HG02642 (cell line): ENCODE results near the gene ALDH5A1.

Source experiments
- ATAC-seq: cut with Tn5 transposase; IDR thresholded peaks from one replicate; pipeline ENCODE4 v1.9.1; 2021; ENCODE audit warnings: mild to moderate bottlenecking; ENCODE audit not compliant: unreplicated experiment, poor library complexity

ALDH5A1 gene

GRCh38 chr6:24522228-24523176, 27.7 kb downstream of the ALDH5A1 start:
- peak; percentile 42 for ATAC-seq

GRCh38 chr6:24524329-24524728, 29.6 kb downstream of the ALDH5A1 start:
- no peak for ATAC-seq

GRCh38 chr6:24524805-24525204, 30.0 kb downstream of the ALDH5A1 start:
- no peak for ATAC-seq

GRCh38 chr6:24529985-24530384, 35.2 kb downstream of the ALDH5A1 start:
- no peak for ATAC-seq

- ATAC-seq = no peak
Observed at GRCh38 chr6:24534329-24534728, 39.6 kb downstream of the ALDH5A1 start.

GRCh38 chr6:24535210-24535609, 40.4 kb downstream of the ALDH5A1 start:
- ATAC-seq = no peak

- ATAC-seq = no peak
Observed at GRCh38 chr6:24536466-24536865, 41.7 kb downstream of the ALDH5A1 start.

GRCh38 chr6:24537082-24537699, 42.4 kb downstream of the ALDH5A1 start:
- ATAC-seq = no peak

GRCh38 chr6:24537771-24538385, 43.1 kb downstream of the ALDH5A1 start:
- no peak for ATAC-seq

GRCh38 chr6:24539416-24539815, 44.6 kb downstream of the ALDH5A1 start:
- no peak for ATAC-seq

- no peak for ATAC-seq
Observed at GRCh38 chr6:24540197-24540596, 45.4 kb downstream of the ALDH5A1 start.

- no peak for ATAC-seq
Observed at GRCh38 chr6:24543683-24544082, 48.9 kb downstream of the ALDH5A1 start.

GRCh38 chr6:24545183-24545582, 50.4 kb downstream of the ALDH5A1 start:
- no peak for ATAC-seq

GRCh38 chr6:24545691-24546090, 50.9 kb downstream of the ALDH5A1 start:
- ATAC-seq = no peak

GRCh38 chr6:24546439-24546838, 51.7 kb downstream of the ALDH5A1 start:
- no peak for ATAC-seq

GRCh38 chr6:24547243-24547642, 52.5 kb downstream of the ALDH5A1 start:
- no peak for ATAC-seq

- ATAC-seq = no peak
Observed at GRCh38 chr6:24549158-24549557, 54.4 kb downstream of the ALDH5A1 start.

- ATAC-seq = no peak
Observed at GRCh38 chr6:24549674-24550353, 55.0 kb downstream of the ALDH5A1 start.

- ATAC-seq = no peak
Observed at GRCh38 chr6:24551139-24551538, 56.4 kb downstream of the ALDH5A1 start.

- no peak for ATAC-seq
Observed at GRCh38 chr6:24554474-24554873, 59.7 kb downstream of the ALDH5A1 start.

- no peak for ATAC-seq
Observed at GRCh38 chr6:24558516-24558915, 63.7 kb downstream of the ALDH5A1 start.
